Measurements from ENCODE around the gene TJP3. TPM values are rescaled to one million over a fixed set of nuclear protein-coding genes. Genes with fewer than 3 reads are reported as not detected.
"Not testable (repeated sequence)": the region's sequence is repeated elsewhere in the genome, so short reads cannot be mapped to it uniquely, and the experiment has no call there.

Gene TJP3
- total and polyA plus RNA-seq, 2 donors from 2014 or later, result 26.5 to 32.5 TPM

- H3K27ac ChIP-seq (ENCODE audit: low read depth in 2 of 2, low read length in 2 of 2), result no peak overlapping the region
- H3K27me3 ChIP-seq (ENCODE audit: control insufficient read depth, insufficient read depth, low read length), result no peaks in the 10 kb centered on the region
- H3K9ac ChIP-seq (ENCODE audit: low read length in 3 of 3), result no peak overlapping the region
- no peak overlapping the region for H3K4me3 ChIP-seq (ENCODE audit: low read length in 3 of 3)
- peaks cover 0 to 8% (median 3%) of the 10 kb centered on the region in 3 donors for H3K36me3 ChIP-seq (ENCODE audit: control insufficient read depth in 2 of 3, insufficient read depth in 3 of 3, low read length in 3 of 3)
- no peak for TF ChIP-seq CTCF (IDR thresholded peaks at IDR 0.05; ENCODE audit: borderline replicate concordance, extremely low read depth, insufficient read depth)
- H3K4me1 ChIP-seq (ENCODE audit: control insufficient read depth in 2 of 3, insufficient read depth in 2 of 3, low read depth in 1 of 3, low read length in 3 of 3), result no peaks in the 10 kb centered on the region
- no peak for FAIRE-seq
- DNase-seq, result no peak
- no peaks in the 10 kb centered on the region for H3K9me3 ChIP-seq (ENCODE audit: control insufficient read depth in 2 of 3, insufficient read depth in 1 of 3, low read length in 3 of 3)
- intact Hi-C loops (cut with DNase I), result no loop called here
These were observed 43.1 kb downstream of the TJP3 start for GRCh38 chr19:3751236-3751635.

GRCh38 chr19:3752492-3752891, 44.3 kb downstream of the TJP3 start:
- Histone ChIP-seq H3K36me3 (ENCODE audit: control insufficient read depth in 2 of 3, insufficient read depth in 3 of 3, low read length in 3 of 3) (peaks cover 0 to 8% (median 8%) of the 10 kb centered on the region in 3 donors), H3K27me3 (ENCODE audit: control insufficient read depth, insufficient read depth, low read length) (no peaks in the 10 kb centered on the region), H3K9me3 (ENCODE audit: control insufficient read depth in 2 of 3, insufficient read depth in 1 of 3, low read length in 3 of 3) (no peaks in the 10 kb centered on the region), H3K4me3 (ENCODE audit: low read length in 3 of 3) (no peak overlapping the region), H3K9ac (ENCODE audit: low read length in 3 of 3) (no peak overlapping the region), H3K4me1 (ENCODE audit: control insufficient read depth in 2 of 3, insufficient read depth in 2 of 3, low read depth in 1 of 3, low read length in 3 of 3) (no peaks in the 10 kb centered on the region), H3K27ac (ENCODE audit: low read depth in 2 of 2, low read length in 2 of 2) (no peak overlapping the region)
- DNase-seq (no peak), FAIRE-seq (no peak)
- intact Hi-C loops (cut with DNase I), result no loop called here
- no peak for TF ChIP-seq CTCF (IDR thresholded peaks at IDR 0.05; ENCODE audit: borderline replicate concordance, extremely low read depth, insufficient read depth)

- no peak for DNase-seq
- peaks cover 0 to 8% (median 8%) of the 10 kb centered on the region in 3 donors for H3K36me3 ChIP-seq (ENCODE audit: control insufficient read depth in 2 of 3, insufficient read depth in 3 of 3, low read length in 3 of 3)
These were observed 45.6 kb downstream of the TJP3 start for GRCh38 chr19:3753631-3754410.

GRCh38 chr19:3757705-3758104, 49.5 kb downstream of the TJP3 start:
- H3K4me1 ChIP-seq (ENCODE audit: control insufficient read depth in 2 of 3, insufficient read depth in 2 of 3, low read depth in 1 of 3, low read length in 3 of 3), result peaks cover 0 to 13% (median 3%) of the 10 kb centered on the region in 3 donors
- H3K27ac ChIP-seq (ENCODE audit: low read depth in 2 of 2, low read length in 2 of 2); H3K4me3 ChIP-seq (ENCODE audit: low read length in 3 of 3); intact Hi-C loops (cut with DNase I); FAIRE-seq; H3K9me3 ChIP-seq (ENCODE audit: control insufficient read depth in 2 of 3, insufficient read depth in 1 of 3, low read length in 3 of 3); H3K9ac ChIP-seq (ENCODE audit: low read length in 3 of 3); H3K36me3 ChIP-seq (ENCODE audit: control insufficient read depth in 2 of 3, insufficient read depth in 3 of 3, low read length in 3 of 3); DNase-seq; H3K27me3 ChIP-seq (ENCODE audit: control insufficient read depth, insufficient read depth, low read length): not testable (repeated sequence)

More at GRCh38 chr19:3753631-3754410, 45.6 kb downstream of the TJP3 start:
- no peak for TF ChIP-seq CTCF (IDR thresholded peaks at IDR 0.05; ENCODE audit: borderline replicate concordance, extremely low read depth, insufficient read depth)
- H3K9me3 ChIP-seq (ENCODE audit: control insufficient read depth in 2 of 3, insufficient read depth in 1 of 3, low read length in 3 of 3), result no peaks in the 10 kb centered on the region
- H3K27ac ChIP-seq (ENCODE audit: low read depth in 2 of 2, low read length in 2 of 2), result no peak overlapping the region
- intact Hi-C loops (cut with DNase I), result no loop called here
- no peak overlapping the region for H3K9ac ChIP-seq (ENCODE audit: low read length in 3 of 3)
- no peaks in the 10 kb centered on the region for H3K4me1 ChIP-seq (ENCODE audit: control insufficient read depth in 2 of 3, insufficient read depth in 2 of 3, low read depth in 1 of 3, low read length in 3 of 3)
- FAIRE-seq, result no peak
- H3K4me3 ChIP-seq (ENCODE audit: low read length in 3 of 3), result no peak overlapping the region
- H3K27me3 ChIP-seq (ENCODE audit: control insufficient read depth, insufficient read depth, low read length), result no peaks in the 10 kb centered on the region

- H3K9me3 ChIP-seq (ENCODE audit: control insufficient read depth in 2 of 3, insufficient read depth in 1 of 3, low read length in 3 of 3); intact Hi-C loops (cut with DNase I); H3K9ac ChIP-seq (ENCODE audit: low read length in 3 of 3); H3K27ac ChIP-seq (ENCODE audit: low read depth in 2 of 2, low read length in 2 of 2); DNase-seq; H3K27me3 ChIP-seq (ENCODE audit: control insufficient read depth, insufficient read depth, low read length); H3K4me3 ChIP-seq (ENCODE audit: low read length in 3 of 3); H3K36me3 ChIP-seq (ENCODE audit: control insufficient read depth in 2 of 3, insufficient read depth in 3 of 3, low read length in 3 of 3); FAIRE-seq: not testable (repeated sequence)
- H3K4me1 ChIP-seq (ENCODE audit: control insufficient read depth in 2 of 3, insufficient read depth in 2 of 3, low read depth in 1 of 3, low read length in 3 of 3), result peaks cover 0 to 17% (median 3%) of the 10 kb centered on the region in 3 donors
These were observed 50.1 kb downstream of the TJP3 start for GRCh38 chr19:3758297-3758696.
